GM12864 (cell line): ENCODE results near the gene DENND2D.

Experiments
- DNase-seq: peaks from one replicate; pipeline ENCODE4 v3.0.0-alpha.2; 2011; ENCODE audit warnings: low read depth
- H3K4me3 ChIP-seq: 2 replicates; pipeline ENCODE4 v1.5.1; 2011; ENCODE audit warnings: mild to moderate bottlenecking, low read depth, low read length, control low read depth
- TF ChIP-seq, protein P1 (sequence below): IDR thresholded peaks from 2 replicates; pipeline ENCODE4 v1.5.1; 2011; ENCODE audit warnings: low read depth, mild to moderate bottlenecking, moderate library complexity, low read length, control low read depth, inconsistent platforms; ENCODE audit errors: missing control alignments

Gene DENND2D

DNA sequence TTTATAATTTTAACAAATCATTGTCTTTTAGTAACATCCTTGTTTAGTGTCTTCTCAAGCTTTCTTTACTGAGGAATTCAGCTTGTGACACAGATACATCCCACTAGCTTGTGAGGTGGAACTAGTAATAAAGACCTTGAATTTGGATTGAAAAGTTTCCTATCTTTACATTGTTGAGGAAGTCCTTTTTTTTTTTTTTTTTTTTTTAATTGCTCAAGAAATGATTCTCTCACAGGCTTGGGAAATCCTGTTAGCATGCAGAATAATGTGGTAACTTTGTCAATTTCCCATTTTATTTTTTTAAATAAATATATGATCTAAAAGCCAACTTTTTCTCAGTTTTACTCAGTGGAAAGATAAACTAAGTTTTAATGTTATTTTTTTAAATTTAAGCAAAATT lies 15.8 kb downstream of the DENND2D start:
- TF ChIP-seq, protein P1, sequence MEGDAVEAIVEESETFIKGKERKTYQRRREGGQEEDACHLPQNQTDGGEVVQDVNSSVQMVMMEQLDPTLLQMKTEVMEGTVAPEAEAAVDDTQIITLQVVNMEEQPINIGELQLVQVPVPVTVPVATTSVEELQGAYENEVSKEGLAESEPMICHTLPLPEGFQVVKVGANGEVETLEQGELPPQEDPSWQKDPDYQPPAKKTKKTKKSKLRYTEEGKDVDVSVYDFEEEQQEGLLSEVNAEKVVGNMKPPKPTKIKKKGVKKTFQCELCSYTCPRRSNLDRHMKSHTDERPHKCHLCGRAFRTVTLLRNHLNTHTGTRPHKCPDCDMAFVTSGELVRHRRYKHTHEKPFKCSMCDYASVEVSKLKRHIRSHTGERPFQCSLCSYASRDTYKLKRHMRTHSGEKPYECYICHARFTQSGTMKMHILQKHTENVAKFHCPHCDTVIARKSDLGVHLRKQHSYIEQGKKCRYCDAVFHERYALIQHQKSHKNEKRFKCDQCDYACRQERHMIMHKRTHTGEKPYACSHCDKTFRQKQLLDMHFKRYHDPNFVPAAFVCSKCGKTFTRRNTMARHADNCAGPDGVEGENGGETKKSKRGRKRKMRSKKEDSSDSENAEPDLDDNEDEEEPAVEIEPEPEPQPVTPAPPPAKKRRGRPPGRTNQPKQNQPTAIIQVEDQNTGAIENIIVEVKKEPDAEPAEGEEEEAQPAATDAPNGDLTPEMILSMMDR: no peak
- H3K4me3 ChIP-seq: no peak overlapping the region
- DNase-seq: no peak

DNA sequence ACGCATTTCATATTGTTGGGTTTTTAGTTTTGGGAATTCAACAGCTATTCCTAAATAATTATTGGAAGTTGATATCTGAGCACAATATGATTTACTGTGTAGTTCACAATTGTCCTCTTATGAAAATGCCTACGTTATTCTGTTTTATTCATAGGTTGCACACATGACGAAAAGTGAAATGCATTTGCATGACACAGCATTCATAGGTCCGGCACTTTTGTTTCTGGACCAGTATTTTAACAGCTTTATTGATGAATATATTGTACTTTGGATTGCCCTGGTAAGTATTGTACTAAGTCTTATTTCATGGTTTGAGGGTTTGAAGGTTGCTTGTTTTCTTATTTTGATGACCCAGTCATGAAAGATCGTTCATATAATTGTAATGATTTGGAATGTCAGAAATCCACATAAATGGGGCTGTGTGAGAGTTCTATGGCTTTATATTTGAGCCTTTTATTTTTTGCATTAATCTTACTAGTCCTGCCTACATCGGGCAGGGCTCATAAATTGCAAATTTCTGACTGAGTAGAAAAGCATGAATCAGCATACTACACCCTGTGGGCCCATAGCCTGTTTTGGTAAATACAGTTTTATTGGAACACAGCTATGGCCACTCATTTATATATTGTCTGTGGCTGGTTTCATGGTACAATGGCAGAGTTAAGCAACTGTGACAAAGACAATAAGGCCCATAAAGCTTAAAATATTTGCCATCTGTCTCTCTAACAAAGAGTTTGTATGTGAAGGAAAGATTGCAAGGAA lies 17.0 kb downstream of the DENND2D start:
- no peak for DNase-seq
- TF ChIP-seq, protein P1: no peak
- no peak overlapping the region for H3K4me3 ChIP-seq

DNA sequence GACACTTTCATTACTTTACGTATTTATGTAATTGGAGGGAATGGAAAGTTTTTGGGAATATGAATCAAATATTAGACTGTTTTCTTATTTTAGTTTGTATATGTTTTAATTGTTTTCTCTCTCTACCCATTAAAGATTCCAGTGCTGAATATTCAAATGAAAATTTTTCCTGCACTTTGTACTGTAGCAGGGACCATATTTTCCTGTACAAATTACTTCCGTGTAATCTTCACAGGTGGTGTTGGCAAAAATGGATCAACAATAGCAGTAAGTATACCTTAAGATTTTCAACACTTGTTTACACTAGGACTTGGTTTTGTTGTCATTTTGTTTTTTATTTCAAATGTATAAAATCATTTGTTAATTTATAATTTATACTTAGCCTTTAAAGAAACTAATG lies 18.4 kb downstream of the DENND2D start:
- no peak for DNase-seq
- no peak overlapping the region for H3K4me3 ChIP-seq
- TF ChIP-seq, protein P1: no peak

DNA sequence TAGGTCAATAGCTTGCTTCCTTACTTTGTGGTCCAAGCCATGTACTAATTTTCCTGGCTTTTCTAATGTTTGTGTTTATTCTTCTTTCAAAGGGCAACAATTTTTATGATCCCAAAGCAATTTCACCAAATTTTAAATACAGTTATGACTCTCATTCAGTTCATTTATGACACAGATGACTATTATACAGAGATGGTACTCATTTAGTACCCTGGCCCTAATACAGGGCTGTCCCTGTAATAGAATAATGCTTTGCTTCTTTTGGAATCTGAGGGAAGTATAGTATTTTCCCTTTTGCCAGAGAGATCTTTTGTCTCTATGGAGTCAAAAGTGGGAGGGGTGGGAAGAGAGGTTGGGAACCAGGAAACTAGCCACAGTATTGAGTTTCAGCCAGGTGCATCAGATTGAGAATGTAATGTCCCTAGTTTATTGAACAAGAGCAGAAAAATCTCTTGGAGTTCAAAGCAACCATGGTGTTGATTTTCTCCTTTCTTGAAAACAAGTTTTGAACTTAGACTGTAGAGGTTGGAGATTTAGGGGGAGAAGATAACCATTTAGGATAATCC lies 20.4 kb downstream of the DENND2D start:
- no peak for DNase-seq
- TF ChIP-seq, protein P1: no peak
- no peak overlapping the region for H3K4me3 ChIP-seq

DNA sequence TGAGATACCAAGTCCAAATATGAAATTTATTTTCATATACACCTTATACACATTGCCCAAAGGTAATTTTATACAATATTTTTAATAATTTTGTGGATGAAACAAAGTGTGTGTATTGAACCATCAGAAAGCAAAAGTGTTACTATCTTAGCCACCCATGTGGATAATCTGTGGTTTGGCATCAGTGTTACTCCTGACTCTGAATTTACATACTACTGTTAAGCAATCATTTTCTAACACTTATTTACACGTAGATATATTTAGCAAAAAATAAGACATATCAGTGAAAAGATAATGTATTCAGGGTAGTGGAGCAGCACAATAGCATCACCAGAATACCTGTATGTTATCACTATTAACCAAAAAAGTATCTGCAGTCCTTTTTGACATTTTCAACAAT lies 23.8 kb downstream of the DENND2D start:
- H3K4me3 ChIP-seq: no peak overlapping the region
- DNase-seq: no peak
- TF ChIP-seq, protein P1: no peak

DNA sequence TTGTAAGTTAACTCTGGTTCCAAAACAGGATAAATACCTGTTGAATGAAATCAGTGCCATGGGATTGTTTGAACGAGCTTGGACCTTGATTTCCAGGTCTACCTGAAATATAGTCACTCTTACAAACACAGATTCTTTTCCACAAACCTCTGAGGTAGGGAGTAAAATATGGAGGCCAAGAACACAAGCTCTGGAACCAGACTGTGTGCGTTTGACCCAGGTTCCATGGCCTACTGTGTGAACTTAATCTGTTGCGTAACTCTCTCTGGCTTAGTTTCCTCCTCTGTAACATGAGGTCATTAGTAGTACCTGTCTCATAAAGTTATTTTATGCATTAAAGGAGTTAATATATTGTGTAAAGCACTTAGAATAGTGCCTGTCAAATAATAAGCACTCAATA lies 25.1 kb downstream of the DENND2D start:
- DNase-seq: no peak
- TF ChIP-seq, protein P1: no peak
- no peak overlapping the region for H3K4me3 ChIP-seq

DNA sequence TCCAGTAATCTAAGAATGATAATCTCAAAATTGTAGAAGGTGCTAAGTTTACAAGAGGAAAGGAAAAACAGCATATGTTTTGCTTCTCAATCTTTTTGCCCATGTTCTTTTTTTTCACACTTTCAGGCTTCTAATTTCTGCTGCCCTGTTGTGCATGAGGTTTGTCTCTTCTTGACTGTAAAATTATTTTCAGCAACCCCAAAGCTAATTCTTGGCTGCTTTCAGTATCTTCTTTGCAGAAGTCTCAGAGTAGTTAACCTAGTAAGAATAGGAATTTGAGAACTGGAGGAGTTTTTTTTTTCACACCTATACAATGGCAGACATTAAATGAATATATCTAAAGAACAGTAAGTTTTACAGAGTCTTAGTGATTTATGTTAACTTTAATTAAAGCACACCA lies 26.4 kb downstream of the DENND2D start:
- TF ChIP-seq, protein P1: no peak
- peak; percentile 27 for DNase-seq
- no peak overlapping the region for H3K4me3 ChIP-seq
